GM12874 (cell line): ENCODE data around the gene KCNK5.

Source experiments
- TF ChIP-seq, protein P1 (sequence below): IDR thresholded peaks from 2 replicates; pipeline ENCODE4 v1.5.1; 2011; ENCODE audit warnings: low read depth, mild to moderate bottlenecking, control low read depth, low read length, moderate library complexity; ENCODE audit not compliant: insufficient read depth

KCNK5 gene

GRCh38 chr6:39227476-39227875 lies 1.8 kb downstream of the KCNK5 start:
- TF ChIP-seq, protein P1, sequence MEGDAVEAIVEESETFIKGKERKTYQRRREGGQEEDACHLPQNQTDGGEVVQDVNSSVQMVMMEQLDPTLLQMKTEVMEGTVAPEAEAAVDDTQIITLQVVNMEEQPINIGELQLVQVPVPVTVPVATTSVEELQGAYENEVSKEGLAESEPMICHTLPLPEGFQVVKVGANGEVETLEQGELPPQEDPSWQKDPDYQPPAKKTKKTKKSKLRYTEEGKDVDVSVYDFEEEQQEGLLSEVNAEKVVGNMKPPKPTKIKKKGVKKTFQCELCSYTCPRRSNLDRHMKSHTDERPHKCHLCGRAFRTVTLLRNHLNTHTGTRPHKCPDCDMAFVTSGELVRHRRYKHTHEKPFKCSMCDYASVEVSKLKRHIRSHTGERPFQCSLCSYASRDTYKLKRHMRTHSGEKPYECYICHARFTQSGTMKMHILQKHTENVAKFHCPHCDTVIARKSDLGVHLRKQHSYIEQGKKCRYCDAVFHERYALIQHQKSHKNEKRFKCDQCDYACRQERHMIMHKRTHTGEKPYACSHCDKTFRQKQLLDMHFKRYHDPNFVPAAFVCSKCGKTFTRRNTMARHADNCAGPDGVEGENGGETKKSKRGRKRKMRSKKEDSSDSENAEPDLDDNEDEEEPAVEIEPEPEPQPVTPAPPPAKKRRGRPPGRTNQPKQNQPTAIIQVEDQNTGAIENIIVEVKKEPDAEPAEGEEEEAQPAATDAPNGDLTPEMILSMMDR, result no peak

GRCh38 chr6:39226639-39227329 lies 2.5 kb downstream of the KCNK5 start:
- TF ChIP-seq, protein P1, result no peak

DNA sequence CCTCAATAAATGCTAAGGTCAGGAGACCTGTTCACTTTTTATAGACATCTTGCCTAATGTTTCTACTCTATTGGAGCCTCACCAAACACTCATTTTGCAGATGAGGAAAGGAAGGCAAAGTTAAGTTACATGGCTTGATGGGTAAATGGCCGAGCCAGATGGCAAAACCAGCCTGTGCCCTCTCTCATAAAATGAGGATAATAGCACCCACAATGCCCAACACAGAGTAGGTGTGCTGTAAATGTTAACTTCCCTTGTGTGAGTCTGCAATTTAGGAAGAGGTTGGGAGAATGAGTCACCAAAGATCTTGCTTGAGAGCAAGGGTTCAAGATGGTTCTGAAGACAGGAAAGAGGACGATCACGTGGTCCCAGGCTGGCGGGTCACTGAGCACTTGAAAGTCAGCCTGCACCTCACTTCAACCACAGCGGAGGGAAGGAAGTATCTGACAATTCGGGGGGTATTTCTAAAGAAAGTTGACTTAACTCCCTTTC lies 3.3 kb downstream of the KCNK5 start:
- TF ChIP-seq, protein P1, result no peak

DNA sequence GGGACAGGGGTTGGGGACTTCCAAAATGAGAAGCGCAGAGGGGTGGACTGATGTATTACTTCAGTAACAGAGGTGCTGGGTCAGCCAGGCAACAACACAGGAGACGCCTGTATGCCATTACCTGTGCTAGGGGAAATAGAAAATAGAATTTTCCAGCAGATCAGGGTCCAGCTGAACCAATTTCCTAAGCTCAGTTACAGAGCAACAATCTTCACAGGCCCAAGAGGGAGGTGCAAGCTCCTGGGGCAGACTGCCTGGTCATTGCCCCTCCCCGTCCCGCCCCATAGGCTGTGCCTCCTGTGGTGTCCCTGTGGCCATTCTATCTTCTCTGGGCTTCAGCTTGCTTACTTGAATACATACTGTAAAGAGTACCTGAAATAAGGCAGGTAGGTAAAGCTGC lies 3.7 kb downstream of the KCNK5 start:
- TF ChIP-seq, protein P1, result no peak

DNA sequence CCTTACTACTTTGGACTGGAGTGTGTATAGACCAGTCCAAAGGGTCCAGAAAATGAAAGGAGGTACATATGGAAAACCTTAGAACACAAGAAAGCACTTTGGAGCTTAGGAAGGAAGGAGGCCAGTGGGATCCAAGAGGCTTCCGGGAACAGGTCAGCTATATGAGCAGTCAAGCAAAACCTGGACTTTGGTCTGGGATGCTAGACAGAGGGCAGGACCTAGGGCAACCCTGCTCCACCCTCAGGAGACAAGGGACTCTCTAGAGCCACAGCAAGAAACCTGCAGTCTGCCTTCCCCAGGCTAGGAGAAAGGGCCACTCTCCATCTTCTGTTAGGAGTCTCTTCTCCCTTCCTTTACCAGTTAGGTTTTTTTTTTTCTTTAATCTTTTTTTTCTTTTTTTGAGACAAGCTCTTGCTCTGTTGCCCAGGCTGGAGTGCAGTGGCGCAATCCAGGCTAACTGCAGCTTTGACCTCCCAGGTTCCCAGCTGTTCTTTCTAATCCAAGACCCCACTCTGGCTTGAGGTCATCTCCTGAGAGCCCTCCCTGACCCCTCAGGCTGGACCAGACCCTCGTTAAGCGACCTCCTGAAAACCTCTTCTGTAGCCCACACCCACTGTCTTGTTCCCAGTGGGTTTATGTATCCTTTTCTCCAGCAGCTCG lies 4.6 kb downstream of the KCNK5 start:
- TF ChIP-seq, protein P1, result no peak

DNA sequence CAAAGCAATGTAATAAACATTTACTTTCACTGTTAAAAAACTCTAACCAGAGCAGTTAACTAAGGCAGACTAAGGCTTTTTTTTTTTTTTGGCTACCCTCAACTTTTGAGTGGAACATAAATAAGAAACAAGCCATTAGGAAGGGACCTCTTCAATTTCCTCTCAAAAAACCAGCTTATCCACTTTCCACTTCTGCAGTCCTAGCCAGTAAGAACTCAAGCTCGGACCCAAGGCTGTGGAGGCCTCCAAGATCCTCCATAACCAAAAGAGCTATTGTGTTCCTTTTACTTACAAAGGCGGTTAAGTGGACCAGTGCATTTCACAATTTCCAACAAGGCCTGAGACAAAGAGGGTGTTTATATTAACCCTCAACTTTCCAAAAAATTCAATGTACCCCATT lies 5.3 kb downstream of the KCNK5 start:
- TF ChIP-seq, protein P1, result no peak

DNA sequence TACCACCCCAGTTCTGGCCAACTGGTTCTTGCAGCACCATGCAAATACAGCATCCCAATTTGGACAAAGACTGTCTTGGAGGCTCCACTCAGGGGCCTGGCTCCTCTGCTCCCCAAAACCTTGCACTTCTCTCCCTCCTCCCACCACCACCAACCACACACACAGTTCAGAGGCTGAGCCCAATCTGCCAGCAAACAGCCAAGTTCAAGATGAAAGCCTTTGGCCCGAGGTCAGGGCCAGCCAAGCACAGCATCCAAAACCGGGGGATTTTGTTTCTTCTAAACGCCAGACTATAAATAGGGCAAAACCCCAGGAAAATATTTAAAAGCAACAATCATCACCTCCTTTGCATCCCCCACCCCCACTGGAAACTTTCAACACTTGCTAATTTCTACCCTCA lies 5.7 kb downstream of the KCNK5 start:
- TF ChIP-seq, protein P1, result no peak
